IMR-90 (cell line): ENCODE results near the gene ZNF146. TPM values are rescaled to one million over a fixed set of nuclear protein-coding genes. Genes with fewer than 3 reads are reported as not detected.

Experiments
- ATAC-seq: fragments of 200-7000 bp; cut with Tn5 transposase; 2 replicates; pipeline ENCODE4 v1.9.1; 2020; ENCODE audit warnings: low read depth, mild to moderate bottlenecking, moderate library complexity
- BruUV-seq: library from RNA; stranded (reverse); fragments of 400-500 nt; replicated peaks from 2 replicates; lab custom pipeline; 2021; lab: Mats Ljungman, UMichigan
- CTCF ChIA-PET: fragments of 300-600 bp; formaldehyde crosslinking; extraction: SDS; loops from one replicate; lab custom pipeline; 2021; ENCODE audit warnings: antibody characterized with exemption; lab: Yijun Ruan, JAX
- POLR2A ChIA-PET: fragments of 300-600 bp; sonication (Branson Sonifier 250); formaldehyde crosslinking; loops from one replicate; lab custom pipeline; 2022; ENCODE audit warnings: antibody characterized with exemption; ENCODE audit not compliant: unreplicated experiment; lab: Charles Lee
- DNase-seq: peaks from one replicate; pipeline ENCODE4 v3.0.0; 2013
- H2AFZ ChIP-seq: replicated peaks from 2 replicates; pipeline ENCODE3; 2013; ENCODE audit warnings: low read length, mild to moderate bottlenecking; ENCODE audit not compliant: poor library complexity
- H2AK5ac ChIP-seq: 2 replicates; pipeline ENCODE4 v1.6.1; 2013; ENCODE audit warnings: low read depth, low read length, inconsistent platforms
- H2AK9ac ChIP-seq: replicated peaks from 2 replicates; pipeline ENCODE3; 2013; ENCODE audit warnings: mild to moderate bottlenecking, low read depth, low read length, moderate library complexity; ENCODE audit not compliant: poor library complexity
- H2BK120ac ChIP-seq: 2 replicates; pipeline ENCODE4 v1.6.1; 2013; ENCODE audit warnings: low read depth, low read length, inconsistent platforms
- H2BK15ac ChIP-seq: 3 replicates; pipeline ENCODE4 v1.6.1; 2013; ENCODE audit warnings: low read depth, low read length, inconsistent platforms
- H2BK20ac ChIP-seq: 2 replicates; pipeline ENCODE4 v1.6.1; 2013; ENCODE audit warnings: low read depth, mild to moderate bottlenecking, inconsistent platforms, low read length, moderate library complexity
- H2BK5ac ChIP-seq: 2 replicates; pipeline ENCODE4 v1.6.1; 2013; ENCODE audit warnings: mild to moderate bottlenecking, low read depth, low read length, inconsistent platforms; ENCODE audit not compliant: poor library complexity, severe bottlenecking
- H3K14ac ChIP-seq: replicated peaks from 2 replicates; pipeline ENCODE4 v1.6.1; 2013; ENCODE audit warnings: low read depth, low read length, inconsistent platforms
- H3K18ac ChIP-seq: 2 replicates; pipeline ENCODE4 v1.6.1; 2013; ENCODE audit warnings: low read depth, low read length, control low read depth
- H3K23ac ChIP-seq: 2 replicates; pipeline ENCODE4 v1.6.1; 2013; ENCODE audit warnings: low read depth, low read length, inconsistent platforms
- H3K27ac ChIP-seq: 2 replicates; pipeline ENCODE4 v1.5.1; 2013; ENCODE audit warnings: mild to moderate bottlenecking, control low read depth, low read length; ENCODE audit not compliant: insufficient read depth
- H3K27me3 ChIP-seq: 2 replicates; pipeline ENCODE4 v1.6.1; 2013; ENCODE audit warnings: low read length; ENCODE audit not compliant: control insufficient read depth, insufficient read depth
- H3K36me3 ChIP-seq: 2 replicates; pipeline ENCODE4 v1.6.1; 2013; ENCODE audit warnings: low read length, mixed read lengths; ENCODE audit not compliant: control insufficient read depth, insufficient read depth
- H3K4ac ChIP-seq: 2 replicates; pipeline ENCODE4 v1.6.1; 2013; ENCODE audit warnings: low read depth, low read length, inconsistent platforms
- H3K4me1 ChIP-seq: 2 replicates; pipeline ENCODE4 v1.6.1; 2013; ENCODE audit warnings: low read length, mixed read lengths; ENCODE audit not compliant: control insufficient read depth, insufficient read depth
- H3K4me2 ChIP-seq: 2 replicates; pipeline ENCODE4 v1.6.1; 2013; ENCODE audit warnings: low read depth, mild to moderate bottlenecking, control low read depth, low read length, moderate library complexity
- H3K4me3 ChIP-seq: 2 replicates; pipeline ENCODE4 v1.5.1; 2013; ENCODE audit warnings: low read depth, mild to moderate bottlenecking, control low read depth, low read length, moderate library complexity; ENCODE audit not compliant: insufficient read depth
- H3K56ac ChIP-seq: 2 replicates; pipeline ENCODE4 v1.6.1; 2013; ENCODE audit warnings: low read length, inconsistent platforms; ENCODE audit not compliant: insufficient read depth; ENCODE audit errors: extremely low read depth
- H3K79me1 ChIP-seq, 2 experiments: 2 replicates each; pipeline ENCODE4 v1.6.1; 2013; ENCODE audit warnings: low read length in 2 of 2, inconsistent platforms in 1 of 2, low read depth in 1 of 2
- H3K9ac ChIP-seq: 2 replicates; pipeline ENCODE4 v1.6.1; 2013; ENCODE audit warnings: low read depth, low read length, control low read depth
- H3K9me1 ChIP-seq: 2 replicates; pipeline ENCODE4 v1.6.1; 2013; ENCODE audit warnings: low read length, inconsistent platforms; ENCODE audit not compliant: insufficient read depth
- H3K9me3 ChIP-seq: 2 replicates; pipeline ENCODE4 v1.6.1; 2013; ENCODE audit warnings: low read length; ENCODE audit not compliant: control insufficient read depth, insufficient read depth
- H4K20me1 ChIP-seq: 2 replicates; pipeline ENCODE4 v1.6.1; 2013; ENCODE audit warnings: low read length, inconsistent platforms; ENCODE audit not compliant: insufficient read depth
- H4K5ac ChIP-seq: 2 replicates; pipeline ENCODE4 v1.6.1; 2013; ENCODE audit warnings: mild to moderate bottlenecking, low read depth, low read length, control low read depth
- H4K8ac ChIP-seq, 2 experiments: 2 replicates each; pipeline ENCODE4 v1.6.1; 2013; ENCODE audit warnings: low read depth in 2 of 2, low read length in 2 of 2, control low read depth in 1 of 2, inconsistent platforms in 1 of 2
- H4K91ac ChIP-seq: 2 replicates; pipeline ENCODE4 v1.6.1; 2013; ENCODE audit warnings: low read depth, low read length, inconsistent platforms; ENCODE audit not compliant: insufficient read depth
- BHLHE40 ChIP-seq: fragments of 150-350 bp; IDR thresholded peaks from 2 replicates; pipeline ENCODE4 v1.6.1; 2016; ENCODE audit warnings: mild to moderate bottlenecking, low read depth, low read length
- CEBPB ChIP-seq: IDR thresholded peaks from 2 replicates; pipeline ENCODE4 v1.6.1; 2012; ENCODE audit warnings: low read depth, low read length, improper control_type of control experiment
- CHD1 ChIP-seq: IDR thresholded peaks from 2 replicates; pipeline ENCODE4 v1.6.1; 2012; ENCODE audit warnings: low read depth, low read length, improper control_type of control experiment
- FOS ChIP-seq: fragments of 150-350 bp; IDR thresholded peaks from 2 replicates; pipeline ENCODE4 v1.6.1; 2016; ENCODE audit warnings: low read depth, low read length
- MAFK ChIP-seq: IDR thresholded peaks from 2 replicates; pipeline ENCODE4 v1.6.1; 2012; ENCODE audit warnings: low read depth, low read length, improper control_type of control experiment
- MAZ ChIP-seq: IDR thresholded peaks from 2 replicates; pipeline ENCODE4 v1.6.1; 2012; ENCODE audit warnings: low read depth, mild to moderate bottlenecking, low read length, improper control_type of control experiment, moderate library complexity, borderline replicate concordance
- MXI1 ChIP-seq: IDR thresholded peaks from 2 replicates; pipeline ENCODE4 v1.6.1; 2012; ENCODE audit warnings: low read depth, mild to moderate bottlenecking, low read length, moderate library complexity, borderline replicate concordance
- NFE2L2 ChIP-seq: fragments of 150-350 bp; IDR thresholded peaks from 2 replicates; pipeline ENCODE4 v1.6.1; 2016; ENCODE audit warnings: low read depth, mild to moderate bottlenecking, low read length
- RAD21 ChIP-seq: IDR thresholded peaks from 2 replicates; pipeline ENCODE4 v1.6.1; 2012; ENCODE audit warnings: low read length, improper control_type of control experiment
- RCOR1 ChIP-seq: IDR thresholded peaks from 2 replicates; pipeline ENCODE4 v1.6.1; 2012; ENCODE audit warnings: mild to moderate bottlenecking, low read length, improper control_type of control experiment; ENCODE audit not compliant: insufficient replicate concordance
- RFX5 ChIP-seq: IDR thresholded peaks from 2 replicates; pipeline ENCODE4 v1.8.0; 2012; ENCODE audit warnings: low read depth, mild to moderate bottlenecking, low read length, moderate library complexity
- SMC3 ChIP-seq: fragments of 150-350 bp; IDR thresholded peaks from 2 replicates; pipeline ENCODE4 v1.6.1; 2016; ENCODE audit warnings: low read depth, mild to moderate bottlenecking, antibody characterized with exemption, low read length, moderate library complexity
- WGBS, 2 experiments: methylation state at CpG; one replicate each; pipeline versions ENCODE4 v1.1.5 to v1.1.7; 2013; ENCODE audit warnings: missing lambda C conversion rate in 2 of 2; ENCODE audit not compliant: insufficient read length in 1 of 2; ENCODE audit errors: extremely low coverage in 2 of 2; 5-methylcytosine and 5-hydroxymethylcytosine counted together
- dilution Hi-C: fragments of 300-500 bp; cut with HindIII; formaldehyde crosslinking; loops from one replicate; pipeline ENCODE4 v1.14.3; 2018; ENCODE audit warnings: low sequenced_read_pairs; ENCODE audit not compliant: unreplicated experiment
- in situ Hi-C: fragments of 300-500 bp; cut with MboI; formaldehyde crosslinking; loops from 3 replicates; pipeline ENCODE4 v1.14.3; 2019; ENCODE audit warnings: low sequenced_read_pairs, inconsistent platforms, mixed read lengths
- intact Hi-C: fragments of 100-400 bp; cut with micrococcal nuclease; formaldehyde crosslinking; loops from 2 replicates; pipeline ENCODE4 v1.10.0; 2022
- polyA plus RNA-seq, 3 experiments: library from polyadenylated mRNA; depleted of rRNA; stranded (reverse); fragments of >200 nt; gene quantifications; 2 replicates each; pipeline ENCODE4 v1.2.3, GENCODE V29; 2012; ENCODE audit warnings: low replicate concordance in 1 of 3
- total RNA-seq: library from RNA; depleted of rRNA; stranded (reverse); fragments of >200 nt; gene quantifications from 2 replicates; pipeline ENCODE4 v1.2.3, GENCODE V29; 2012
- TF ChIP-seq, protein P1 (sequence below): fragments of 150-350 bp; IDR thresholded peaks from 2 replicates; pipeline ENCODE4 v1.6.1; 2017; ENCODE audit warnings: mild to moderate bottlenecking, antibody characterized with exemption, low read length, low read depth

ZNF146 gene
- total and polyA plus RNA-seq, 2 of the 4 experiments (the other 2 are of a cell fraction): 61.6 to 106 TPM

DNA sequence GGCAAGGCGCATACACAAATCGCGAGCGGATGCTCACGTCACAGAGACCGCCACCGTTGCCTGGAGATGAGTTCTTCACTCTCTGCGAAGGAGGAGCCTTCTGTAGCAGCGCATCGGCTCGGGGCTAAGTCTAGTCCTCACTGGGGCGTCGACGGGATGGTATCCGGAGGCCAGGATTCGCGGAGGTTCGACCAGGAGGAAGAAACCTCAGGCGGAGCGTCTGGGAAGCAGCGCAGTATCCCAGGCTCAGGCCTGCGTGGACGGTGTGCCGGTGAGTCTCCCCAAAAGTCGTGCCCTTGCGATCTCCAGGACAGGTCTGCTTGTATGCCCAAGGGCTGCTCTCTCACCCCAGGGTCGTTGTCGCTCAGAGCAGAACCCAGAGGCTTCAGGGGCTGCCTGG, 40.4 kb downstream of the ZNF146 start:
- Histone ChIP-seq H2BK15ac (no peak overlapping the region), H3K4me3 (no peak overlapping the region), H3K9me1 (no peaks in the 10 kb centered on the region), H2AFZ (no peak overlapping the region), H3K4ac (no peak overlapping the region), H4K91ac (no peak overlapping the region), H3K36me3 (no peaks in the 10 kb centered on the region), H2BK5ac (no peak overlapping the region), H4K5ac (no peak overlapping the region), H4K8ac (no peak overlapping the region), H4K20me1 (no peaks in the 10 kb centered on the region), H3K56ac (no peak overlapping the region), H2BK20ac (no peak overlapping the region), H3K27me3 (no peaks in the 10 kb centered on the region), H2AK9ac (no peak overlapping the region), H3K9ac (no peak overlapping the region), H2AK5ac (no peak overlapping the region), H3K4me1 (no peaks in the 10 kb centered on the region), H3K4me2 (no peak overlapping the region), H2BK120ac (no peak overlapping the region), H3K14ac (no peak overlapping the region), H3K79me1 (no peaks in the 10 kb centered on the region), H3K18ac (no peak overlapping the region), H3K27ac (no peak overlapping the region), H3K9me3 (peaks cover 3% of the 10 kb centered on the region; the same call in 1 of the 2 replicates), H3K23ac (no peak overlapping the region)
- dilution Hi-C loops (no loop called here), in situ Hi-C loops (no loop called here), intact Hi-C loops (no loop called here)
- 91% methylated on average over 24 of the region's 28 CpGs; no CpG with 5 or more reads in 1 of the 2 experiments for WGBS, 2 experiments
- no TSS peak for BruUV-seq
- CTCF ChIA-PET: no interaction called here
- DNase-seq: no peak
- POLR2A ChIA-PET: no interaction called here
- no peak for TF ChIP-seq MXI1
- no peak for TF ChIP-seq FOS
- no peak for TF ChIP-seq MAFK
- no peak for TF ChIP-seq BHLHE40
- no peak for TF ChIP-seq MAZ
- no peak for TF ChIP-seq RCOR1
- TF ChIP-seq, protein P1, sequence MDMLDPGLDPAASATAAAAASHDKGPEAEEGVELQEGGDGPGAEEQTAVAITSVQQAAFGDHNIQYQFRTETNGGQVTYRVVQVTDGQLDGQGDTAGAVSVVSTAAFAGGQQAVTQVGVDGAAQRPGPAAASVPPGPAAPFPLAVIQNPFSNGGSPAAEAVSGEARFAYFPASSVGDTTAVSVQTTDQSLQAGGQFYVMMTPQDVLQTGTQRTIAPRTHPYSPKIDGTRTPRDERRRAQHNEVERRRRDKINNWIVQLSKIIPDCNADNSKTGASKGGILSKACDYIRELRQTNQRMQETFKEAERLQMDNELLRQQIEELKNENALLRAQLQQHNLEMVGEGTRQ: no peak
- no peak for TF ChIP-seq CHD1
- no peak for TF ChIP-seq SMC3
- no peak for TF ChIP-seq RAD21
- no peak for TF ChIP-seq NFE2L2
- TF ChIP-seq RFX5: no peak
- TF ChIP-seq CEBPB: no peak
- no peak for ATAC-seq
